Measurements from ENCODE around the gene EPHB1.

GRCh38 chr3:134803652-134804051, 8.6 kb downstream of the EPHB1 start:
- TF ChIP-seq POLR2A (IDR thresholded peaks at IDR 0.05) (no peak), CTCF (IDR thresholded peaks at IDR 0.05) (no peak), POLR2AphosphoS5 (IDR thresholded peaks at IDR 0.05) (no peak)
